ENCODE results near the gene SMOC2.

SMOC2 gene

DNA sequence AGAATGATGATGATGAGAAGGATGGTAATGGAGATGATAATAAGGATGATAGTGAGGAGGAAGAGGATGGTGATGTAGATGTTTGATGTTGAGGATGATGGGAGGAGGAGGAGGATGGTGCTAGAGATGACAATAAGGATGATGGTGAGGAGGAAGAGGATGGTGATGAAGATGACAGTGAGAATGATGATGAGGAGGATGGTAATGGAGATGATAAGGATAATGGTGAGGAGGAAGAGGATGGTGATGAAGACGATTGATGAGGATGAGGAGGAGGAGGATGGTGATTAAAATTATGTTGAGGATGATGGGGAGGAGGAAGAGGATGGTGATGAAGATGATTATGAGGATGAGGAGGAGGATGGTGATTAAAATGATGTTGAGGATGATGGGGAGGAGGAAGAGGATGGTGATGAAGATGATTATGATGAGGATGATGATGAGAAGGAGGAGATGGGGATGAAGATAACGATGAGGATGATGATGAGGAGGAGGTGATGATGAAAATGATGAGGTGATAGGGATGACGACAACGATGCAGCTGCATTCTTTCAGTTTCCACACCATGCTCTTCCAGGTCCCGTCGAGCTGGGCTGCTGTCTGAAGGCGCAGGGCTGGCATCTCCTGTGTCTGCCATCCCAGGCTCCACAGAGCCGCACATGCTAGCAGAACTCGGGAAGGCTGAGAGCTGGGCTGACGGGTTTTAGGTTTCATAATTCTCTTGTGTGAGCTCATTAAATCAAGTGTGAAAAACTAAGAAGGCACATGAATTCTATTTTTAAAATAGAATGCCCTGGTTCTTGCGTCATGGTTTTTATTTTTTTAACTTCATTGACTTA is 274.9 kb downstream of the SMOC2 start:
- TF ChIP-seq, protein P1, sequence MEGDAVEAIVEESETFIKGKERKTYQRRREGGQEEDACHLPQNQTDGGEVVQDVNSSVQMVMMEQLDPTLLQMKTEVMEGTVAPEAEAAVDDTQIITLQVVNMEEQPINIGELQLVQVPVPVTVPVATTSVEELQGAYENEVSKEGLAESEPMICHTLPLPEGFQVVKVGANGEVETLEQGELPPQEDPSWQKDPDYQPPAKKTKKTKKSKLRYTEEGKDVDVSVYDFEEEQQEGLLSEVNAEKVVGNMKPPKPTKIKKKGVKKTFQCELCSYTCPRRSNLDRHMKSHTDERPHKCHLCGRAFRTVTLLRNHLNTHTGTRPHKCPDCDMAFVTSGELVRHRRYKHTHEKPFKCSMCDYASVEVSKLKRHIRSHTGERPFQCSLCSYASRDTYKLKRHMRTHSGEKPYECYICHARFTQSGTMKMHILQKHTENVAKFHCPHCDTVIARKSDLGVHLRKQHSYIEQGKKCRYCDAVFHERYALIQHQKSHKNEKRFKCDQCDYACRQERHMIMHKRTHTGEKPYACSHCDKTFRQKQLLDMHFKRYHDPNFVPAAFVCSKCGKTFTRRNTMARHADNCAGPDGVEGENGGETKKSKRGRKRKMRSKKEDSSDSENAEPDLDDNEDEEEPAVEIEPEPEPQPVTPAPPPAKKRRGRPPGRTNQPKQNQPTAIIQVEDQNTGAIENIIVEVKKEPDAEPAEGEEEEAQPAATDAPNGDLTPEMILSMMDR (IDR thresholded peaks at IDR 0.05; ENCODE audit: low read depth, low read length), result no peak
- DNase-seq (ENCODE audit: extremely low read depth, low read depth), result no peak

DNA sequence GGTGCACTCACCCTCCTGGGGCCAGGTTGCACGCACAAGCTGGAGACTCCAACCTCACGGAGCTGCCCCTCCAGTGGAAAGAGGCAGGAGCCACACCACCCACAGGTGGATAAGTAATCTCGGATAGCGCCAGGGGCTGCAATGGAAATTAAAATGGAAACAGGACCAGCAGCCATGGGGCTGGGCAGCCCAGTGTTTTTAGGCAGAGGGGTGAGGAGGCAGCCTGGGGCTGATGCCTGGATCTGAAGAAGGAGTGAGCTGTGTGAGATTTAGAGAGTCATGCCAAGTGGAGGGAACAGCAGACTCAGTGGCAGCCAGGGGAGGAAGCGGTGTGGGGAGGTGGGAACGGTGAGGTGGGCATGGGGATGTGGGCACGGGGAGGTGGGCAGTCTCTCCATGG is 275.6 kb downstream of the SMOC2 start:
- DNase-seq (ENCODE audit: extremely low read depth, low read depth), result no peak
- TF ChIP-seq, protein P1 (IDR thresholded peaks at IDR 0.05; ENCODE audit: low read depth, low read length), result no peak

DNA sequence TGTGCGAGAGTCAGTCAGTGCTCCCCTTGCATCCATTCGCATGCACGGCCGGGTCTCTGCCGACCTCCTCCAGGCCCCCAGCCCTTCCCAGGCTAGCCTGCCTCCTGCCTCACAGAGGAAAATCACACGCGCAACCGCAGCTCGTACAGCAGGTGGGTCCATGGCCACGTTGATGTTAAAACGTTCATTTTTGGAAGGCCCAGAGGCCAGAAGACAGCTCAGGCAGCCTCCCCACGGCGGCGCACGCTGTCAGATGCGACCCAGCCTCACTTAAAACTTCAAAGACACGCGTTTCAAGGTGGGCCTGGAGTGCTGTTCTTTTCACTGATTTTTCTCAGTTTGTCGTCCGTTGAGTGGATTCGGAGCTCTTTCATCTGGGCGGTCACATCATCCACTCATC is 276.5 kb downstream of the SMOC2 start:
- TF ChIP-seq, protein P1 (IDR thresholded peaks at IDR 0.05; ENCODE audit: low read depth, low read length), result no peak
- no peak for DNase-seq (ENCODE audit: extremely low read depth, low read depth)

Measured in AG09319 (cell line).